AG10803 (cell line): ENCODE results near the gene FURIN.

Experiments used
- DNase-seq: peaks from one replicate; pipeline ENCODE4 v3.0.0; 2010; ENCODE audit warnings: low read depth
- H3K4me3 ChIP-seq: 2 replicates; pipeline ENCODE4 v1.5.1; 2011; ENCODE audit warnings: mild to moderate bottlenecking, low read length, control low read depth
- TF ChIP-seq, protein P1 (sequence below): conservative IDR thresholded peaks from 2 replicates; pipeline ENCODE4 v1.5.1; 2011; ENCODE audit warnings: mild to moderate bottlenecking, low read length, control low read depth, inconsistent platforms

The FURIN gene

DNA sequence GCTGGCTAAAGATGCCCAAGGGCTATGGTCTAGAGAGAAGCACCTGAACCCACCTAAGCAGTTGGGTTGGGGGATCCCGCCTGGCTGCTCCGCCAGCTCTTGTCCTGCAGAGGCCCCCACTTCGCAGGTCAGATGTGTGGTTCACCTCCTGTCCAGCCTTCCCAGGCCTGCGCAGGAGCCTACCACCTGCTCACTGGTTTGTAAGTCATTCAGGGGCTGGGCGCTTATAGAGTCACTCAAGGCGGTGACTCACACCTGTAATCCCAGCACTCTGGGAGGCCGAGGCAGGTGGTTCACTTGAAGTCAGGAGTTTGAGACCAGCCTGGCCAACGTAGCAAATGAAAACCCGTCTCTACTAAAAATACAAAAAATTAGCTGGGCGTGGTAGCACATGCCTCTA is 3.9 kb upstream of the FURIN start:
- H3K4me3 ChIP-seq, result no peak overlapping the region
- no peak for DNase-seq
- TF ChIP-seq, protein P1, sequence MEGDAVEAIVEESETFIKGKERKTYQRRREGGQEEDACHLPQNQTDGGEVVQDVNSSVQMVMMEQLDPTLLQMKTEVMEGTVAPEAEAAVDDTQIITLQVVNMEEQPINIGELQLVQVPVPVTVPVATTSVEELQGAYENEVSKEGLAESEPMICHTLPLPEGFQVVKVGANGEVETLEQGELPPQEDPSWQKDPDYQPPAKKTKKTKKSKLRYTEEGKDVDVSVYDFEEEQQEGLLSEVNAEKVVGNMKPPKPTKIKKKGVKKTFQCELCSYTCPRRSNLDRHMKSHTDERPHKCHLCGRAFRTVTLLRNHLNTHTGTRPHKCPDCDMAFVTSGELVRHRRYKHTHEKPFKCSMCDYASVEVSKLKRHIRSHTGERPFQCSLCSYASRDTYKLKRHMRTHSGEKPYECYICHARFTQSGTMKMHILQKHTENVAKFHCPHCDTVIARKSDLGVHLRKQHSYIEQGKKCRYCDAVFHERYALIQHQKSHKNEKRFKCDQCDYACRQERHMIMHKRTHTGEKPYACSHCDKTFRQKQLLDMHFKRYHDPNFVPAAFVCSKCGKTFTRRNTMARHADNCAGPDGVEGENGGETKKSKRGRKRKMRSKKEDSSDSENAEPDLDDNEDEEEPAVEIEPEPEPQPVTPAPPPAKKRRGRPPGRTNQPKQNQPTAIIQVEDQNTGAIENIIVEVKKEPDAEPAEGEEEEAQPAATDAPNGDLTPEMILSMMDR, result no peak

DNA sequence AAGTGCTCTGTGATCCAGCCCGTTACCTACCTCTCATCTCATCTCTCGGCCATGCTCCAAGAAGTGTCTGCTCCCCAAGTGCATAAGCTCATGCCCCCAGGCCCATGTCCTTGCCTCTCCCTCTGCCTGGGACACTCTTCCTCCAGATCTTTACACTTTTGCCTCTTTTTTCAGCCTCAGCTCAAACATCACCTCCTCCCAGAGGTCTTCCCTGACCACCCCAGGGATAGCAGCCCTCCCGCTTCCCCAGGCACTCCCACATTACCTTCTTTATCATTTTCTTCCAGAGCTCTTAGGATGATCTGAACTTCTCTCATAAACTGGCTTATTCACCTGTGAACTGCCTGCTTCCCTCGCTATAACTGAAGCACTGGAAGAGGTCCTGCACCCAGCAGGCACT is 2.7 kb upstream of the FURIN start:
- H3K4me3 ChIP-seq, result no peak overlapping the region
- DNase-seq, result no peak
- TF ChIP-seq, protein P1, result no peak

DNA sequence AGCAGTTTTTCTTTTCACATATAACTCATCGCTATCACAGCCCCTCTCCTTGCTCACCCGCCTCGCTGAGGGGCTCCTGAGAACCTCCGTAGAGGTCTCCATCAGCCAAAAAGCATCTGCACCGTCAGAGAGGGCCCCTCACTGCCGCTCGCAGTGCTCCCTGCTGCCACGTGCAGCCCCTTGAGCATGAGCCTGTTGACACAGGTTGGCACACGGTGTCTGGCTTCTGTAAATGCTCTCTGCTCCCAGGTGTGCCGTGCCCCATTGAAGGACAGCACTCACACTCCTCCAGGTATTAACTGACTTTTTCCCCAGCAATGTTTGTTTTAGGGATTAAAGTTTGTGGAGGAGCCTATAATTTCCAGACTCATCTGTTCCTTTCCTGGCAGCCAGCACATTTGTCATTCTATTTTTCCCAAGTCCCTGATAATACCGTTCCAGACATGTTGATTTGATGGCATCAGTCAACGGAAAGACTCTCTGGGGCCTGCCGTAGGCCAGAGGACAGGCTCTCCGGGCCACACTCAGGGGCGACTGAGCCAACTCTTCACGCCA is 2.1 kb upstream of the FURIN start:
- DNase-seq, result no peak
- TF ChIP-seq, protein P1, result no peak

DNA sequence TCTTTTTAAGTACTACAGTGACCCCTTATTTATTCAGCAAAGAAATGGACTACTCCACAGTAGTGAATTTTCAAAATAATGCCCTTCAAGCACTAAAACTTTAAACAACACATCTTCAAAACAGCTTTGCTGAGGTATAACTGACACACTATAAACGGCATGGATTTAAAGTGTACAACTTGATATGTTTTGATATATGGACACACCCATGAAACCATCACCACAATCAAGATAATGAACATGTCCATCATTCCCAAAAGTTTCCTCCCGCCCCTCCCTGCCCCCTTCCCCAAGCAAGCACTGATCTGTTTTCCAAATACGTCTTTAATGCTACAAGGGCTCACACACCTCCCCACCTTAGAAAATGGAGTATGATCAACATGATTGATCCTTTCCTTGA is 1.6 kb upstream of the FURIN start:
- H3K4me3 ChIP-seq, result no peak overlapping the region
- TF ChIP-seq, protein P1, result no peak
- no peak for DNase-seq

More for the DNA sequence above, 2.1 kb upstream of the FURIN start:
- H3K4me3 ChIP-seq, result no peak overlapping the region

DNA sequence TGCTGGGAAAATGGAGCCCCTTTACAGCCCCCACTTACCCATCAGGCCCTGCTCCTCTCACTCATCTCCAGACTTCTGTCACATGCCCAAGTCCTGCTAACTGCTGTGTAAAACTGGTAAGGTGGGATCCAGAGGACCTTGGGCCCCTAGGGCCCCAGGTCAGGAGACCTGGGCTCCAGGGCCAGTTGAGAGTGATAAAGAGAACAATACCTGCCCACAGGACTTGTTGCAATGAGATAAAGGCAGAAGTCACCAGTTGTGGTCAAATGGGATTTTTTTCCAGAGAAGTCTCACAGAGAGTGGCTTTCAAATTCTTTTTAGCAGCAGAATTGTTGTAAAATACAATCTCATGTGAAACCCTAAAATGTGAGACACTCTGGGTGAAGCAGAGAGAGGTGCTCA is 753 bp downstream of the FURIN start:
- TF ChIP-seq, protein P1, result no peak
- no peak overlapping the region for H3K4me3 ChIP-seq
- DNase-seq, result no peak

DNA sequence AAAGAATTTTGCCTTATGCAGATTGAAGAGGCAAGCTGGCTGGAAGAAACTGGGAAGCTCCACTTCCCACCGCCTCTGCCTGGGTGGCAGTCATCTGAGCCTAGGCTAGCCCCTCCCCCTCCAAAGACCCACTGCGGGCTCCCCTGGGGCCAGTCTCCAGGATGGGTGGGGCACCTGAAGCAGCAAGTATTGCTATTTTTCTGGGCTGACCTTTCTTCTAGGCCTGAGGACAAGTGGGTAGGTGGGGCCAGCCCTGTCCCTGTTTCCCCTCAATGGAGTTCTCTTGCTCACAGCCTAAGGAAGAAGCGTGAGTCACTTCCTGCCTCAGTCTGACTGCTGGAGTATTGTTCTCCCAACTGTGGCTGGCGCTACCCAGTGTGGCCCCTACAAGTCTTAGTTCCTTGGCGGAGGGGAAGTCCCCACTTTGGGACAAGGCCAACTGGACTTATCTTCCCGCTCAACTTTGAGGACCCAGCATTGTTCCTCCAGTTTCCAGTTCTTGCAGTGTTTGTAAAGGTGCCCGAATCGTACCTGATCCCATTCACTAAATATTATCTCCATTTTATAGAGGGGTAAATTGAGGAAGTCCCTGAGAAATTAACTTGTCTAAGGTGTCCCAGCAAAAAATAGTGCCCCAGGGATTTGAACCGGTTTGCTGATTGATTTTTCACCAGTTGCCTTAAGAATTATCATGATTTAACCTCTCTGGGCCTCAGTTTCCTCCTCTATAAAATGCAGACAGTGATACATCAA is 1.4 kb downstream of the FURIN start:
- H3K4me3 ChIP-seq, result no peak overlapping the region; the same call in 1 of the 2 replicates
- peak; percentile 64 for DNase-seq
- TF ChIP-seq, protein P1, result no peak

DNA sequence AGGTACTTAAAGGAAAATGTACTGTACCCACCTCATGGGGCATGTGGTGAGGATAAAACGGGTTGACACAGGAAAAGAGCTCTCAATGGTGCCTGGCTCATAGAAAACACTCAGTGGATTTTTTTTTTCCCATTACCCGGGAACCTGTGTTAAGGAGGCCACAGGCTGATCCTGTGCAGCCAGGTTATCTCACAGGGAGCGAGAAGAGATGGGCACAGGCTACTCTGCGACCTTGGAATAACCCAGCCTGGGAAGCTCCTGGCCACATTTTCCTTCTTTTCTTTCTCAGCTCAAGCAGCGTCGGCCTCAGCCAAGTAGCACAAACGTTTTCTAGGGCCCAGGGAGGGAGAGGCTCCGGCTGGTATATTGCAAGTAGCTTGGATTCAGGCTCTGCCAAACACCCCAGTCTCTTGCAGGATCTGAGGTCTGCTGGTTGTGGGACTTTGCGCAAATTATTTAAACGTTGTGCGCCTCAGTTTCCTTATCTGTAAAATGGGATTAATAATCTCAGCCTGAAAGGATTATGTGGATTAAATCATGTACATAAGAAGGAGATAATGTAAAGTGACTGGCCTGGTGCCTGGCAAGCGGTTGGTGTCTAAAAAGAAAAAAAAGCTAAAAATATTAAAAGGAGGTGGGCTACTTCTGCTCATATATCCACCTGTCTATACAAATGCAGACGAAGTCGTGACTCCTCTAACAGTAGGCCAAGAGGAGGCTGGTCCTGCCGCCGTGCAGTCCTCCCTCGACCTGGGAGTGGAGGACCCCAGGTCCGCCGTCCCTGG is 2.2 kb downstream of the FURIN start:
- peak overlapping the region; percentile 78 for H3K4me3 ChIP-seq
- no peak for DNase-seq
- TF ChIP-seq, protein P1, result no peak
